Left lung (tissue), 10 donors: ENCODE data around the gene TRHDE. TPM values are rescaled to one million over a fixed set of nuclear protein-coding genes. Genes with fewer than 3 reads are reported as not detected.
"Not testable (repeated sequence)": the region's sequence is repeated elsewhere in the genome, so short reads cannot be mapped to it uniquely, and the experiment has no call there.

Source experiments
- ATAC-seq: fragments of 200-7000 bp; cut with Tn5 transposase; one replicate; pipeline ENCODE4 v1.9.1; 2020; ENCODE audit warnings: moderate library complexity
- DNase-seq, 4 donors: peaks; one replicate each; pipeline ENCODE4 v3.0.0-alpha.2; 2013 to 2020
- H3K27ac ChIP-seq, 2 donors: fragments of 200-600 bp; sonication (generic) in 1 of 2; one replicate each; pipeline versions ENCODE4 v1.5.0 to v1.8.0; 2020 to 2021
- H3K27me3 ChIP-seq, 2 donors: fragments of 200-600 bp; sonication (generic) in 1 of 2; one replicate each; pipeline versions ENCODE4 v1.5.0 to v1.8.0; 2020 to 2021
- H3K36me3 ChIP-seq, 2 donors: fragments of 200-600 bp; sonication (generic) in 1 of 2; one replicate each; pipeline versions ENCODE4 v1.5.0 to v1.8.0; 2020 to 2021
- H3K4me1 ChIP-seq, 2 donors: fragments of 200-600 bp; one replicate each; pipeline ENCODE4 v1.8.0; 2021
- H3K4me3 ChIP-seq, 2 donors: fragments of 200-600 bp; sonication (generic) in 1 of 2; one replicate each; pipeline versions ENCODE4 v1.5.0 to v1.8.0; 2020 to 2021; ENCODE audit warnings: mild to moderate bottlenecking in 1 of 2
- H3K9me3 ChIP-seq, 2 donors: fragments of 200-600 bp; sonication (generic) in 1 of 2; one replicate each; pipeline versions ENCODE4 v1.5.0 to v1.8.0; 2020 to 2021
- intact Hi-C, 2 donors: fragments of 100-400 bp; cut with DNase I; formaldehyde crosslinking; loops; one replicate each; pipeline versions ENCODE4 v1.11.2 to v1.14.2; 2022
- polyA plus RNA-seq, 6 donors: library from polyadenylated mRNA; unstranded; fragments of 120-200 nt; gene quantifications; one replicate each; pipeline ENCODE4 v1.2.1, GENCODE V29; 2013; ENCODE audit not compliant: insufficient read length in 6 of 6
- total RNA-seq, 2 donors: library from RNA; stranded (reverse); fragmentation: NEBNext Ultra II Directional; extraction: Animal tissue kit (Norgen Biotek cat#: 25700); gene quantifications; one replicate each; pipeline ENCODE4 v1.2.1, GENCODE V29; 2021
- TF ChIP-seq, protein P1 (sequence below), 2 donors: fragments of 200-600 bp; sonication (generic) in 1 of 2; IDR thresholded peaks; one replicate each; pipeline versions ENCODE4 v1.5.0 to v1.8.0; 2021; ENCODE audit warnings: antibody characterized with exemption in 2 of 2
- donor health status: DM: no; HTN: yes; CAD: no.
- donor health status: DM: no; HTN: no; CAD: no.

The TRHDE gene
- total and polyA plus RNA-seq, 8 donors, result 0.87 to 4.3 (median 2.8) TPM

DNA sequence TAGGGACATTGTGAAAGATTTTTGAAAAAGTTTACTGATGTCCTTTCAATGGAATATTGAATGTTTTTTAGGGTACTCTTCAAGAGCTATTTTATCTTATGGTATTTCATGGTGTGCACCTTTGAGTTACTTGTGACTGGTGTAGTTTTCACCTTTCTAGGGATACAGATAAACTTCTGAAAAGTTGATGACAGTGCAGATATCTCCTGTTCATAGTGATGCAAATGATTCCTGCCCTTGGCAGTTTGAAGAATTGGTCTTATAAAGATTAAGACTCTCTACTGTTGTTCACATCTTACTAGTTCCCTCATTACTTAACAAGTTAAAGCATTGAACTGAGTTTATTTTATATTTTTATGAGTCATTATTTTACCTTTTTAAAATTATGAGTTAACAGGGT is 408.9 kb downstream of the TRHDE start:
- H3K4me3 ChIP-seq, result no peak overlapping the region
- H3K4me1 ChIP-seq, result no peaks in the 10 kb centered on the region
- TF ChIP-seq, protein P1, sequence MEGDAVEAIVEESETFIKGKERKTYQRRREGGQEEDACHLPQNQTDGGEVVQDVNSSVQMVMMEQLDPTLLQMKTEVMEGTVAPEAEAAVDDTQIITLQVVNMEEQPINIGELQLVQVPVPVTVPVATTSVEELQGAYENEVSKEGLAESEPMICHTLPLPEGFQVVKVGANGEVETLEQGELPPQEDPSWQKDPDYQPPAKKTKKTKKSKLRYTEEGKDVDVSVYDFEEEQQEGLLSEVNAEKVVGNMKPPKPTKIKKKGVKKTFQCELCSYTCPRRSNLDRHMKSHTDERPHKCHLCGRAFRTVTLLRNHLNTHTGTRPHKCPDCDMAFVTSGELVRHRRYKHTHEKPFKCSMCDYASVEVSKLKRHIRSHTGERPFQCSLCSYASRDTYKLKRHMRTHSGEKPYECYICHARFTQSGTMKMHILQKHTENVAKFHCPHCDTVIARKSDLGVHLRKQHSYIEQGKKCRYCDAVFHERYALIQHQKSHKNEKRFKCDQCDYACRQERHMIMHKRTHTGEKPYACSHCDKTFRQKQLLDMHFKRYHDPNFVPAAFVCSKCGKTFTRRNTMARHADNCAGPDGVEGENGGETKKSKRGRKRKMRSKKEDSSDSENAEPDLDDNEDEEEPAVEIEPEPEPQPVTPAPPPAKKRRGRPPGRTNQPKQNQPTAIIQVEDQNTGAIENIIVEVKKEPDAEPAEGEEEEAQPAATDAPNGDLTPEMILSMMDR (IDR thresholded peaks at IDR 0.05), result no peak

DNA sequence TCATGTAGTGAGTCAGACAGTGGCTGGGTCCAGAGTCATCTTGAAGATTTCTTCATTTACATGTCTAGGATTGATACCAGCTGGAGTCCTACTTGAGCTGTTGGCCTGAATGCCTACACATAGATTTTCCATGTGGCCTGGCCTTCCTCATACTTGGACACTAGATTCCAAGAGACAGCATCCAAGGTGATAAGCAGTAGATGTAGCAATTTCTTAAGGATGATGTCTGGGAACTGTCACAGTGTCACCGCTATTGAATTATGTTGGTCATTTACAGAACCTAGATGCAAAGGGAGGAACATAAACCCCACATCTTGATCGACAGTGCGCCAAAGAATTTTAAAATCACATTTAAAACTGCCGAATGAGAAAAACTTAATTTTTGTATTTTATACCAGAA is 412.3 kb downstream of the TRHDE start:
- no peaks in the 10 kb centered on the region for H3K36me3 ChIP-seq
- intact Hi-C loops, result no loop called here
- H3K9me3 ChIP-seq, result no peaks in the 10 kb centered on the region
- no peak overlapping the region for H3K4me3 ChIP-seq
- TF ChIP-seq, protein P1 (IDR thresholded peaks at IDR 0.05), result no peak
- no peaks in the 10 kb centered on the region for H3K4me1 ChIP-seq
- H3K27ac ChIP-seq, result no peak overlapping the region
- no peak for DNase-seq
- ATAC-seq, result no peak
- no peaks in the 10 kb centered on the region for H3K27me3 ChIP-seq

More for the DNA sequence above, 408.9 kb downstream of the TRHDE start:
- ATAC-seq, result no peak
- Histone ChIP-seq H3K9me3 (no peaks in the 10 kb centered on the region), H3K27ac (no peak overlapping the region), H3K27me3 (no peaks in the 10 kb centered on the region), H3K36me3 (no peaks in the 10 kb centered on the region)
- intact Hi-C loops, result no loop called here
- DNase-seq, result no peak

- H3K27ac ChIP-seq, result no peak overlapping the region
- ATAC-seq (no peak), DNase-seq (no peak)
- H3K36me3 ChIP-seq, result no peaks in the 10 kb centered on the region
- H3K4me1 ChIP-seq, result no peaks in the 10 kb centered on the region
- no peak overlapping the region for H3K4me3 ChIP-seq
- TF ChIP-seq, protein P1 (IDR thresholded peaks at IDR 0.05), result no peak
- intact Hi-C loops, result no loop called here
- H3K9me3 ChIP-seq, result peaks cover 0 to 2% of the 10 kb centered on the region in 2 donors
- H3K27me3 ChIP-seq, result no peaks in the 10 kb centered on the region
Measured at GRCh38 chr12:72692338-72692737, 420.2 kb downstream of the TRHDE start.

- intact Hi-C loops, result no loop called here
- DNase-seq (no peak), ATAC-seq (no peak)
- Histone ChIP-seq H3K36me3 (no peaks in the 10 kb centered on the region), H3K4me1 (no peaks in the 10 kb centered on the region), H3K9me3 (peaks cover 0 to 2% of the 10 kb centered on the region in 2 donors), H3K27ac (no peak overlapping the region), H3K27me3 (no peaks in the 10 kb centered on the region), H3K4me3 (no peak overlapping the region)
- TF ChIP-seq, protein P1 (IDR thresholded peaks at IDR 0.05), result no peak
Measured at GRCh38 chr12:72694193-72694592, 422.0 kb downstream of the TRHDE start.

DNA sequence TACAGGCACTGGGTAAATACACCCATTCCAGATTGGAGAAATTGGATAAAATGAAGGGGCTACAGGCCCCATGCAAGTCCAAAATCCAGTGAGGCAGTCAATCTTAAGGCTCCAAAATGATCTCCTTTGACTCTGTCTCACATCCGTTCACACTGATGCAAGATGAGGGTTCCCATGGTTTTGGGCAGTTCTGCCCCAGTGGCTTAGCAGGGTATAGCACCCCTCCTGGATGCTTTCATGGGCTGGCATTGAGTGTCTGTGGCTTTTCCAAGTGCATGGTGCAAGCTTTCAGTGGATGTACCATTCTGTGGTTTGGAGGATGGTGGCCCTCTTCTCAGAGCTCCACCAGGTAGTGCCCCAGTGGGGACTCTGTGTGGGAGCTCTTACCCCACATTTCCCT is 427.2 kb downstream of the TRHDE start:
- Histone ChIP-seq H3K4me1 (no peaks in the 10 kb centered on the region), H3K27ac (no peak overlapping the region), H3K4me3 (no peak overlapping the region), H3K9me3 (peaks cover 0 to 16% of the 10 kb centered on the region in 2 donors), H3K36me3 (no peaks in the 10 kb centered on the region), H3K27me3 (no peaks in the 10 kb centered on the region)
- DNase-seq (no peak), ATAC-seq (no peak)
- intact Hi-C loops, result no loop called here
- TF ChIP-seq, protein P1 (IDR thresholded peaks at IDR 0.05), result no peak

GRCh38 chr12:72712025-72712424 is 439.9 kb downstream of the TRHDE start:
- H3K27me3 ChIP-seq, H3K4me3 ChIP-seq, H3K36me3 ChIP-seq, DNase-seq, H3K9me3 ChIP-seq, H3K4me1 ChIP-seq, intact Hi-C loops, ATAC-seq, H3K27ac ChIP-seq: not testable (repeated sequence)
